Esophagus muscularis mucosa (tissue), 4 donors: ENCODE results near the gene ZNF319. TPM values are rescaled to one million over a fixed set of nuclear protein-coding genes. Genes with fewer than 3 reads are reported as not detected.
"Not testable (repeated sequence)": the region's sequence is repeated elsewhere in the genome, so short reads cannot be mapped to it uniquely, and the experiment has no call there.

Experiments
- DNase-seq: peaks from one replicate; pipeline ENCODE4 v3.0.0-alpha.2; 2017; ENCODE audit errors: extremely low spot score
- H3K27ac ChIP-seq, 4 donors: fragments of 200-600 bp; sonication (generic); replicated peaks in 1 of 4; 1 replicate in 3 of 4; 2 replicates in 1 of 4; pipeline ENCODE4 v1.5.1; 2016 to 2019; ENCODE audit warnings: mild to moderate bottlenecking in 1 of 4
- H3K27me3 ChIP-seq, 4 donors: fragments of 200-600 bp; sonication (generic); one replicate each; pipeline versions ENCODE4 v1.5.1 to v1.6.0; 2016 to 2019
- H3K36me3 ChIP-seq, 4 donors: fragments of 200-600 bp; sonication (generic); one replicate each; pipeline ENCODE4 v1.5.1; 2016 to 2019
- H3K4me1 ChIP-seq, 4 donors: fragments of 200-600 bp; sonication (generic); one replicate each; pipeline ENCODE4 v1.5.1; 2016 to 2019
- H3K4me3 ChIP-seq, 4 donors: fragments of 200-600 bp; sonication (generic); 1 replicate in 2 of 4; 2 replicates in 2 of 4; pipeline ENCODE4 v1.5.1; 2016 to 2019; ENCODE audit warnings: mild to moderate bottlenecking in 4 of 4, moderate library complexity in 1 of 4
- H3K9me3 ChIP-seq, 4 donors: fragments of 200-600 bp; sonication (generic); 1 replicate in 3 of 4; 2 replicates in 1 of 4; pipeline ENCODE4 v1.5.1; 2016 to 2019
- CTCF ChIP-seq, 3 experiments: fragments of 200-600 bp in 2 of 3; fragments of 450-650 bp in 1 of 3; sonication (generic) in 2 of 3; IDR thresholded peaks; one replicate each; pipeline ENCODE4 v1.5.1; 2017 to 2019; ENCODE audit warnings: antibody characterized with exemption in 3 of 3, mild to moderate bottlenecking in 2 of 3, moderate library complexity in 1 of 3
- EP300 ChIP-seq: sonication (generic); formaldehyde crosslinking; IDR thresholded peaks from one replicate; pipeline ENCODE4 v1.6.1; 2017; ENCODE audit warnings: antibody characterized with exemption
- POLR2A ChIP-seq: fragments of 450-650 bp; IDR thresholded peaks from one replicate; pipeline ENCODE4 v1.6.1; 2017; ENCODE audit warnings: antibody characterized with exemption, moderate library complexity, mild to moderate bottlenecking, low read depth
- POLR2AphosphoS5 ChIP-seq, 2 donors: sonication (generic); formaldehyde crosslinking; IDR thresholded peaks; one replicate each; pipeline ENCODE4 v1.6.1; 2017; ENCODE audit warnings: antibody characterized with exemption in 2 of 2
- WGBS: methylation state at CpG from one replicate; pipeline ENCODE4 v1.1.5; 2018; 5-methylcytosine and 5-hydroxymethylcytosine counted together
- intact Hi-C: fragments of 100-400 bp; cut with DNase I; formaldehyde crosslinking; loops from one replicate; pipeline ENCODE4 v1.15.1; 2023
- total RNA-seq, 4 donors: library from RNA; depleted of rRNA; stranded (reverse); fragments of >200 nt; gene quantifications; one replicate each; pipeline versions ENCODE4 v1.1.0 to v1.2.1, GENCODE V29; 2016

ZNF319 gene
- total RNA-seq, 4 donors from 2014 or later, result 7.1 to 20.9 (median 12.8) TPM

GRCh38 chr16:57985204-57986181, 15.0 kb downstream of the ZNF319 start:
- intact Hi-C loops, result loop anchor here (10.0 kb wide), 1 partner anchor 251 kb away; the partner anchor contains the start of gene KATNB1
- TF ChIP-seq POLR2AphosphoS5 (IDR thresholded peaks at IDR 0.05) (peak in 1 of 2 donors; percentile 7), POLR2A (no peak)
- Histone ChIP-seq H3K4me3 (peak overlapping the region; percentile 59 to 70 (median 65)), H3K4me1 (peaks cover 14 to 22% (median 21%) of the 10 kb centered on the region in 4 donors), H3K27ac (peak overlapping the region; percentile 49 to 70 (median 64)), H3K36me3 (no peaks in the 10 kb centered on the region), H3K27me3 (no peaks in the 10 kb centered on the region), H3K9me3 (no peaks in the 10 kb centered on the region)
- 32% methylated on average over 34 of the region's 62 CpGs for WGBS
- DNase-seq, result no peak

- Histone ChIP-seq H3K36me3 (no peaks in the 10 kb centered on the region), H3K9me3 (no peaks in the 10 kb centered on the region), H3K4me1 (peaks cover 14 to 22% (median 21%) of the 10 kb centered on the region in 4 donors), H3K27ac (peak overlapping the region; percentile 49 to 70 (median 64)), H3K4me3 (peak overlapping the region; percentile 59 to 70 (median 65)), H3K27me3 (no peaks in the 10 kb centered on the region)
- WGBS, result 22% methylated on average over 23 of the region's 64 CpGs
- DNase-seq, result peak; percentile 93
- intact Hi-C loops, result loop anchor here (10.0 kb wide), 1 partner anchor 250 kb away; the partner anchor contains the start of gene KATNB1
- TF ChIP-seq POLR2AphosphoS5 (IDR thresholded peaks at IDR 0.05) (peak in 1 of 2 donors; percentile 54), POLR2A (no peak)
Measured at GRCh38 chr16:57984443-57985203, 15.8 kb downstream of the ZNF319 start.

GRCh38 chr16:57982385-57982784, 18.1 kb downstream of the ZNF319 start:
- 75% methylated on average over 5 of the region's 5 CpGs for WGBS
- Histone ChIP-seq H3K9me3 (no peaks in the 10 kb centered on the region), H3K4me1 (peaks cover 14 to 22% (median 21%) of the 10 kb centered on the region in 4 donors), H3K27me3 (no peaks in the 10 kb centered on the region), H3K4me3 (no peak overlapping the region), H3K36me3 (no peaks in the 10 kb centered on the region), H3K27ac (no peak overlapping the region)
- no peak for TF ChIP-seq POLR2AphosphoS5 (IDR thresholded peaks at IDR 0.05)
- no peak for TF ChIP-seq EP300
- no peak for TF ChIP-seq POLR2A
- TF ChIP-seq CTCF (IDR thresholded peaks at IDR 0.05), result no peak
- DNase-seq, result no peak
- intact Hi-C loops, result loop anchor here (10.0 kb wide), 1 partner anchor 248 kb away; the partner anchor contains the start of gene KATNB1

GRCh38 chr16:57981636-57982035, 18.8 kb downstream of the ZNF319 start:
- no peak overlapping the region for H3K27ac ChIP-seq
- no peak for TF ChIP-seq EP300
- no peak for TF ChIP-seq POLR2AphosphoS5 (IDR thresholded peaks at IDR 0.05)
- no peak for TF ChIP-seq CTCF (IDR thresholded peaks at IDR 0.05)
- intact Hi-C loops, result loop anchor here (10.0 kb wide), 1 partner anchor 247 kb away; the partner anchor contains the start of gene KATNB1
- no peak overlapping the region for H3K4me3 ChIP-seq
- no peaks in the 10 kb centered on the region for H3K9me3 ChIP-seq
- no peaks in the 10 kb centered on the region for H3K27me3 ChIP-seq
- no peak for DNase-seq
- WGBS, result 88% methylated on average over 7 of the region's 7 CpGs
- H3K4me1 ChIP-seq, result peaks cover 14 to 25% (median 22%) of the 10 kb centered on the region in 4 donors
- no peaks in the 10 kb centered on the region for H3K36me3 ChIP-seq

- Histone ChIP-seq H3K27me3 (no peaks in the 10 kb centered on the region), H3K27ac (no peak overlapping the region), H3K9me3 (no peaks in the 10 kb centered on the region), H3K4me1 (peaks cover 0 to 16% (median 11%) of the 10 kb centered on the region in 4 donors), H3K36me3 (no peaks in the 10 kb centered on the region), H3K4me3 (no peak overlapping the region)
- DNase-seq, result no peak
- 83% methylated on average over 11 of the region's 11 CpGs for WGBS
- no peak for TF ChIP-seq POLR2AphosphoS5 (IDR thresholded peaks at IDR 0.05)
- no peak for TF ChIP-seq POLR2A
- TF ChIP-seq EP300, result no peak
- no peak for TF ChIP-seq CTCF (IDR thresholded peaks at IDR 0.05)
- intact Hi-C loops, result no loop called here
Measured at GRCh38 chr16:57979006-57979585, 21.4 kb downstream of the ZNF319 start.

GRCh38 chr16:57978070-57978465, 22.4 kb downstream of the ZNF319 start:
- H3K9me3 ChIP-seq, H3K27me3 ChIP-seq, DNase-seq, intact Hi-C loops, H3K27ac ChIP-seq, H3K36me3 ChIP-seq, H3K4me3 ChIP-seq: not testable (repeated sequence)
- H3K4me1 ChIP-seq, result peaks cover 0 to 14% (median 10%) of the 10 kb centered on the region in 4 donors
- WGBS, result 94% methylated on average over 2 of the region's 2 CpGs
